ENCODE data around the gene UCP3.
A peak's percentile ranks its signal among the peaks of the same experiment; 100 is the strongest.

UCP3 gene, protein sequence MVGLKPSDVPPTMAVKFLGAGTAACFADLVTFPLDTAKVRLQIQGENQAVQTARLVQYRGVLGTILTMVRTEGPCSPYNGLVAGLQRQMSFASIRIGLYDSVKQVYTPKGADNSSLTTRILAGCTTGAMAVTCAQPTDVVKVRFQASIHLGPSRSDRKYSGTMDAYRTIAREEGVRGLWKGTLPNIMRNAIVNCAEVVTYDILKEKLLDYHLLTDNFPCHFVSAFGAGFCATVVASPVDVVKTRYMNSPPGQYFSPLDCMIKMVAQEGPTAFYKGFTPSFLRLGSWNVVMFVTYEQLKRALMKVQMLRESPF

GRCh38 chr11:74008373-74009229, at the start of gene UCP3:
Gene UCP3, minus strand, starts transcription at chr11:74009085. Its CDS starts 2,043 bp downstream, at chr11:74007042.
- no peak for DNase-seq

DNA sequence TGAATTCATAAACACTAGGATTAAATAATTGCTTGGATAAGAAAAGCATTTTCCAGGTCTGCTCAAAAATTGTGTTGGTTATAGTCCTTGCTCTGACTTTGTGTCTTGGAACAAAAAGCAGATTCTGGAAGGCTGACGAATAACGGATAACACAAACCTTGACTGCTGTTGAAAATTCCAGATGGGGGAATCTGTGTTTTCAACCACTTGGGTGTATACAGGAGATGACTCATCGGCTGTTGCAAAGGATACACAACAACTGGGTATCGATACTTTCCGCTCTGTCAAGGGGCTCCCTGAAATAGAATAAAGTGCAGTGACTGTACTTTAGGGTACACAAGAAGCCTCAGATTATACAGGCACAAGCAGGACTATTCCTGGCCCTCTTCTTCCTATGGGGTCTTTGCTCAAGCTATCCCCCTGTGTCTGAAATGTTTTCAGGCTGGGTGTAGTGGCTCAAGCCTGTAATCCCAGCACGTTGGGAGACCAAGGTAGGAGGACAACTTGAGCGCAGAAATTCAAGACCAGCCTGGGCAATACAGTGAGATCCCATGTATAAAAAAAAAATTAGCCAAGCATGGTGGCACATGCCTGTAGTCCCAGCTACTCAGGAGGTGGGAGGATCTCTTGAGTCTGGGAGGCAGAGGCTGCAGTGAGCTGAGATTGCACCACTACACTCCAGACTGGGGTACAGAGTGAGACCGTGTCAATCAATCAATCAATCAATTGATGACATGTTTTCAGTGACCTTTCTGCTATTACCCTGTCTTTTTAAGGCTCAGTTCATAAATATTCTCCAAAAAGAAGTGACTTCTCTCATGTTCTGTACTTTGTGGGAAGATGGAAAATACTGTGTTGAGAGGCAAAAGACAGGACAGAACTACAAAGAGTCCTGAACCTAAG, 48.6 kb upstream of the UCP3 start:
- DNase-seq, result peak in 1 of 3 donors; percentile 2

- DNase-seq, result no peak
These were observed 47.1 kb upstream of the UCP3 start for GRCh38 chr11:74055938-74056337.

GRCh38 chr11:74050465-74050864, 41.6 kb upstream of the UCP3 start:
- DNase-seq, result no peak

GRCh38 chr11:74048993-74049392, 40.1 kb upstream of the UCP3 start:
- DNase-seq, result no peak

DNA sequence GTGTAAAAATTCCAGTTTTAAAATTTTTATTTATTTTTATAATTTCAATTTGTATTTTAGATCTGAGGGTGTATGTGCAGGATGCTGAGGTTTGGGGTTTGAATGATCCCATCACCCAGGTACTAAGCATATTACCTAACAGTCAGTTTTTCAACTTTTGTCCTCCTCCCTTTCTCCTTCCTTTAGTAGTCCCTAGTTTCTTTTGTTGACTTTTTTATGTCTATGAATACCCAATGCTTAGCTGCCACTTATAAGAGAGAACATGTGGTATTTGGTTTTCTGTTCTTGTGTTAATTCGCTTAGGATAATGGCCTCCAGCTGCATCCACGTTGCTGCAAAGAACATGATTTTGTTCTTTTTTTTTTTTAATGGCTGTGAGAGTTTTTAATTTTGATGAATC, 35.7 kb upstream of the UCP3 start:
- DNase-seq, result no peak

DNA sequence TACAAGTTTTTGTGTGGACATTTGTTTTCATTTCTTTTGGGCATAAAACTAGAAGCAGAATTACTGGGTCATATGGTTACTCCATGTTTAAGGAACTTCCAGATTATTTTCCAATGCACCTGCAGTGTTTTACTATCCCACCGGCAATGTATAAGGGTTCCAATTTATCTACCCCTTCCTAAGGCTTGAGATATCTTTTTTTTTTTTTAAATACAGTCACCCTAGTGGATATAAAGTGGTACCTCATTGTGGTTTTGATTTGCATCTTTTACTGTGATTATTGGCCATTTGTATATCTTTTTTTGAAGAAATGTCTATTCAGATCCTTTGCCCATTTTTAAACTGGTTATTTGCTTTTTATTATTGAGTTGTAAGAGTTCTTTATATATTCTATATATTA, 34.6 kb upstream of the UCP3 start:
- no peak for DNase-seq

GRCh38 chr11:74037309-74037708, 28.4 kb upstream of the UCP3 start:
- DNase-seq, result no peak

DNA sequence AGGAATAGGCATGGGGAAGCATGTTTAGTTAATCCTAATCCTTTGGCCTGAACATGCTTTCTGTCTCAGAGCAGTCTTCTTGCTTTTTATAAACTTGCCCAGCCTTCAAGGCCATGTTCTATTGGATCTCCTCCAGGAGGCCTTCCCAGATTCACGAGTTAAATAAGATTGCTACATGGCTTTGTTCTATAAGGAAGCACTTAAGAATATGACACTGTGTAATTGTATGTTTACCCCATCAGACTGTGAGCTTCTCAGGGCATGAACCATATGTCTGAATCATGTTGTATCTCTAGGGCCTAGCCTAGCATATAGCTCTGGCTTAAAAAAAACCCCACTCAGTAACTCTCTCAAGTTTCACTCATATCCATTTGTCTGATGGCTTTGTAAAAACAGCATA, 26.4 kb upstream of the UCP3 start:
- DNase-seq, result no peak

- no peak for DNase-seq
These were observed 24.2 kb upstream of the UCP3 start for GRCh38 chr11:74033046-74033445.

DNA sequence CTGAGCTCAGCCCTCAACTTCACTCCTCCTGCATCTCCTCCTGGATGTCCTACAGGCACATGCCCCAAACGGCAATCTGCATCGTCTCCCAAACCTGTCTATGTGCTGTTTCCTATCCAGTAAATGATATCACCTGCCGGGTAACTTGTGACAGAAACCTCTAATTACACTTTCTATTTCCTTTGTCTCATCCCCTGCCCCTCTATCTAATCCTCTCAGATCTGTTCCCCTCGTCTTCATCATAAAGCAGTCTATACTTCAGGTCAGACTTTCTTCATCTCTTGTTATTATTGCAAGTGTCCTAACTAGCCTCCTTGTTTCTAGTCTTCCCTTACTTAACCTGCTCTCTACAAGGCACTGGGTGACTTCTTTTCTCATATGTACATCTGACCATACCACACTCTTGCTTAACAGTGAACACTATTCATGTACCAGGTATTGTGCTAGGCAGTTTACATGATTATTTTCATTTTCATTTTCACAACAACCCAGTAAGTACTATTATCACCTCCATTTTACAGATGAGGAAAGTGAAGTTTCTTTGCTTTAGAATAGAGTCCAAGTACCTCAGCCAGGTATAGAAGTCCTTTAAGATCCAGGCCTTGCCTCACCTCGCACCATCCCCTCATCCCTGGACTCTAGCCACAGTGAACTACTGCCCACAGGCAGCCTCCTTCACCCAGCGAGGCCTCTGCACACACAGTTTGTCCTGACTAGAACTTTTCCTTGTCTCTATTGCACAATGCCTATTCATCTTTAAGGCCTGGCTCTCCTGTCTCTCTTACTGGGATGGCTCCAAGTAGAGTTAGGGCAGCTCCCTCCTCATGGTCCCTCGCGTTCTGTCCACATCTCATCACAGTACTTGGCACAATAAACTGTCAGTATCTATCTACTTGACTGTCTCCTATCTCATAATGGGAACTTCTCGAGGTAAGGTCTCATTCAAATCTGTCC, 22.1 kb upstream of the UCP3 start:
- DNase-seq, result no peak

GRCh38 chr11:74025467-74026166, 16.7 kb upstream of the UCP3 start:
- peak; percentile 88 to 95 (median 93) for DNase-seq

GRCh38 chr11:74024261-74025029, 15.6 kb upstream of the UCP3 start:
- peak; percentile 59 to 83 (median 68) for DNase-seq

GRCh38 chr11:74023276-74023675, 14.4 kb upstream of the UCP3 start:
- DNase-seq, result peak; percentile 59 to 64 (median 61)

DNA sequence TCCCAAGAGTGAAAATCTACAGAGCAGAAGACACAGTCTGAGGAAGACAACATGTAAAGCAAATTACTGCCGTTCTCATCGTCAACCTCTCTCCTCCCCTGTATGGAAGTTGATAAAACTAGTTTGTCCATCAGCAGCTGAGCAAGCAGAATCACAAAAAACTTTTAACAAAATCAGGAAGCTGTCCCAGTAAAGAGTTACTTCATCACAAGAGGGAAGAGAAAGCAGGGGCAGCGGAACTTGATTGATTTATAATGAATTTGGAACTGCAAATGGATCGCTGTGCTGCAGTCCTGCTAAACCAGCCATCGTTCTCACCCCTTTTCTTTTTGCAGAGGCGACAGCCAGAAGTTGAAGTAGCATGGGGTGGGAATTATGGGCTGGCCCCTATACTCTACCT, 13.7 kb upstream of the UCP3 start:
- DNase-seq, result peak; percentile 69 to 81 (median 76)

DNA sequence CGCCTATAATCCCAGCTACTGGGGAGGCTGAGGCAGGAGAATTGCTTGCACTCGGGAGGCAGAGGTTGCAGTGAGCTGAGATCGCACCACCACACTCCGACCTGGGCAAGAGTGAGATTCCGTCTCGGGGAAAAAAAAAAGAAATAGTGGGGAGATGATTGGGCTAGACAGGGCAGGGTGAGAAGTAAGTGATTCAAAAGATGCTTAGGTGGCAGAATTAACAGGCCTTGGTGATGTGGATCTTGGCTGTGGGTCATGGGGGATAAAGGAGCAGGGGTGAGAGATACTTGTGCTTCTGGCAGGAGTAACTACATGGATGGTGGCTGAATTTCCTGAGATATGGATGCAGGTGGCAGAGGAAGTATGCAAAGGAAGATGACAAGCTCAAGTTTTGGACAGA, 13.1 kb upstream of the UCP3 start:
- no peak for DNase-seq

DNA sequence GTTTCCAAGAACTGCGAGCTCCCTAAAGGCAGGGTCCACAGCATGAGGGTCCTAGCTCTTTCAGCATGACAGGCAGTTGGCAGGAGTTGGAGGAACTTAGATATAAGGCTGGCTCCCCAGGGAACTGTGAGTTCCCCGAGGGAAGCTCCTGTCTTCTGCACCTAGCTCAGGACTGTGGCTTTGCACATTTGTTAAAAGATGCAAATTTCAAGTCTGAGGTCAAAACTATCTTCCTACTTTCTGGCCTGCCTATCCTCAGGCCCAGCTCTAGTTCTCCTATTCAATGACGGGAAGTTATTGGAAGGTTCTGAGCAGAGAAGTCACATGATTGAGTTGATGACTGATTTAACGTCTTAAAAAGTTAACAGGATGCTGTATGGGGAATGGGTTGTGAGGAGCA, 11.7 kb upstream of the UCP3 start:
- peak; percentile 76 to 90 (median 84) for DNase-seq

DNA sequence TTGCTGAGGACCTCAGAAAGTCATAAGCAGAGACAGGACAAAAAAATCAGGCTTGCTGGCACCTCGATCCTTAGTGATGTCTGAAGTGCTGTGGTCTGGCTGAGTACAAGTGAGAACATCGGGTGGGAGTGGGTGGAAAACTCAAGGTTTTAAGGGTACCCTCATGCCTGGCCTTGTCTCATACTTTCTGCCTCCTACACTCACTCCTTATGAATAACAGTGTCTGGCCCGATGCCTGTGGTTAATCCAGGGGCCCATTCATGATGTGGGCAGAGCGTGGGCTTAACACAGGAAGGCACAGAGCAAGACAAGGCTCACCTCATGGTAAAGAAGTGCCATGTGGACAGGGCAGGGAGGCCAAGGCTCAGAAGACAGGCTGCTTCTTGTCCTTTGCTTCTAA, 11.0 kb upstream of the UCP3 start:
- peak; percentile 52 to 68 (median 60) for DNase-seq

DNA sequence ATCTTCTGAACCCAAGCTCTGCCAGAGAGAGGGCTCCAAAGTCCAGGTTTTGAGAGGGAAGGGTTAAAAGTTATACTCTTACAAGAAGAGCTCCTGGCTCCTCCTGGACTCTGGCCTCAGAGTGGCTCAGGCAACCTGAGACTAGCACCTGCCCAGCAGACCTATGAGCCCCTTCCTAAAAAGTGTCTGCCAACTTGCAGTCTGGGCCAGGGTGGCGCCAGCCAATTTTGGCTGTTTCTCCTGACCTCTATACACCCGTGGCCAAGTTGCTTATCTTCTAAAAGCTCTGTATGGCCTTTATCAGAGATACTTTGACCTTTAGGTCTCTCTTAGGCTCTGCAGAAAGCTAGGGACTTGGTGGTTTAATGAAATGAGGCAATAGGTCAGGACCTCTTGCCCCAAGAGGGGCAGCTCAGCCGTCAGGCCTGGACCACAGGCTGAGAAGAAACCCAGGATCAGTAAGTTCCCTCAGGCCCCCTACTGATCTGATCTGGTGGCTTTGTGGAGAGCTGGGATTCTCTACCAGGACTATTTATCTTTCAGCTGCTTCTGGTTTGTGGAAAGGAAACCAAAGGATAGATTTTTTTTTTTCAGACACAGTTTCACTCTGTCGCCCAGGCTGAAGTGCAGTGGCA, 10.3 kb upstream of the UCP3 start:
- DNase-seq, result no peak
